HL-60 (cell line): Measurements from ENCODE around the gene CD93.

Experiments
- DNase-seq, 2 experiments: peaks; one replicate each; pipeline ENCODE4 v3.0.0-alpha.2; 2010 to 2020; ENCODE audit warnings: low read depth in 1 of 2, low spot score in 1 of 2
- H3K27ac ChIP-seq: fragments of 250-450 bp; sonication (Bioruptor Pico); replicated peaks from 2 replicates; pipeline ENCODE4 v1.5.1; 2020; ENCODE audit warnings: mild to moderate bottlenecking, moderate library complexity
- H3K27me3 ChIP-seq: fragments of 250-450 bp; sonication (Bioruptor Pico); 2 replicates; pipeline ENCODE4 v1.5.1; 2021; ENCODE audit warnings: mild to moderate bottlenecking, moderate library complexity; ENCODE audit not compliant: insufficient read depth, poor library complexity, severe bottlenecking
- H3K4me3 ChIP-seq: replicated peaks from 2 replicates; pipeline ENCODE4 v1.5.1; 2011; ENCODE audit warnings: mild to moderate bottlenecking, control low read depth, low read length; ENCODE audit not compliant: insufficient read depth
- CTCF ChIP-seq: IDR thresholded peaks from one replicate; pipeline ENCODE4 v1.5.1; 2011; ENCODE audit warnings: low read length, control low read depth, inconsistent platforms; ENCODE audit not compliant: insufficient read depth
- GABPA ChIP-seq: IDR thresholded peaks from 2 replicates; pipeline ENCODE4 v1.6.1; 2012; ENCODE audit warnings: low read depth
- POLR2AphosphoS5 ChIP-seq: IDR thresholded peaks from 2 replicates; pipeline ENCODE4 v1.6.1; 2012; ENCODE audit warnings: low read depth
- REST ChIP-seq: IDR thresholded peaks from 2 replicates; pipeline ENCODE4 v1.6.1; 2012; ENCODE audit warnings: low read depth; ENCODE audit not compliant: insufficient replicate concordance
- SPI1 ChIP-seq: IDR thresholded peaks from 2 replicates; pipeline ENCODE4 v1.6.1; 2012; ENCODE audit warnings: low read depth, mild to moderate bottlenecking, borderline replicate concordance

The CD93 gene

GRCh38 chr20:23097636-23098580 is 11.8 kb upstream of the CD93 start:
- Histone ChIP-seq H3K4me3 (no peak overlapping the region), H3K27ac (no peak overlapping the region), H3K27me3 (no peaks in the 10 kb centered on the region)
- TF ChIP-seq CTCF (no peak), REST (no peak), GABPA (no peak), SPI1 (no peak), POLR2AphosphoS5 (no peak)
- DNase-seq: no peak

GRCh38 chr20:23096986-23097520 is 10.9 kb upstream of the CD93 start:
- Histone ChIP-seq H3K27ac (no peak overlapping the region), H3K27me3 (no peaks in the 10 kb centered on the region), H3K4me3 (no peak overlapping the region)
- DNase-seq: no peak
- TF ChIP-seq POLR2AphosphoS5 (no peak), CTCF (no peak), GABPA (no peak), REST (no peak), SPI1 (no peak)

GRCh38 chr20:23096097-23096496 is 10.0 kb upstream of the CD93 start:
- DNase-seq: no peak
- Histone ChIP-seq H3K27me3 (no peaks in the 10 kb centered on the region), H3K27ac (no peak overlapping the region), H3K4me3 (no peak overlapping the region)
- no peak for TF ChIP-seq POLR2AphosphoS5
- TF ChIP-seq SPI1: no peak
- no peak for TF ChIP-seq REST
- no peak for TF ChIP-seq CTCF
- no peak for TF ChIP-seq GABPA
